GM12801 (cell line): Measurements from ENCODE around the gene ZNF333.

ENCODE experiments used
- CTCF ChIP-seq: IDR thresholded peaks from one replicate; pipeline ENCODE4 v1.5.1; 2011; ENCODE audit warnings: control low read depth; ENCODE audit not compliant: insufficient read length; ENCODE audit errors: extremely low read depth

The ZNF333 gene

DNA sequence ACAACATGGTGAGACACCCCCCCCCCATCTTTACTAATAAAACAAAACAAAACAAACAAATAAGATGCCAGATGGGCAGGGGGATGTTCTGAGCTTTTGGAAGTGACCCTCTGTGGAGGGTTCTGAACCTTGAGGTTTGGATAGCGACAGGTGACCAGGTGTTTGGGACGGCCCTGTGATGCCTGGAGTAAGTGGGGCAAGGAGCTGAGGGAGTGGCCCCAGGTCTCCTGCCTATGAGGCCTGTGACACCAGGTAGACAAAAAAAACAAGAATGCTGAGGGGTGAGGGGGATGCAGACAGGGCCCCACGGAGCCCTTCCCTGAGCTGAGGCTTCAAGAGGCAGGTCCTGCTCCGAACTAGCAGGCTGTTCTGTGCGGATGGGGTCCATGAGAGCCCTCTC lies 79.4 kb downstream of the ZNF333 start:
- TF ChIP-seq CTCF = no peak

- TF ChIP-seq CTCF = no peak
Observed at GRCh38 chr19:14770136-14770535, 80.3 kb downstream of the ZNF333 start.

GRCh38 chr19:14770944-14771839 lies 81.3 kb downstream of the ZNF333 start:
- no peak for TF ChIP-seq CTCF

DNA sequence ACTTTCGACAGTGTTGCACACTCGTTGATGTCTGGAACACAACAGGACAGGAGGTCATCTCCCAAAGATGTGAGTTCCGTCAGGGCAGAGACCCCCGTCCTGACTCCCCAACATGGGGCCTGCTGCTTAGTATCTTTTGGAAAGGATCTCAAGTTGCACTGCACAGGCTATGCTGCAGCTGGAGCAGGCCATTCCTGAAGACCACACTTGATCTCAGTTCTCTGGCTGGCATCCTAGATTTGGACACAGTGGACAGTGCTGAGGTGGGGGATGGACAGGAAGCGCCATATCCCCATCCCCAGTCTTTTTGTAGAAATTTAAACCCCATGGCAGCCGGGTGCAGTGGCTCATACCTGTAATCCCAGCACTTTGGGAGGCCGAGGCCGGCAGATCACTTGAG lies 82.6 kb downstream of the ZNF333 start:
- no peak for TF ChIP-seq CTCF

DNA sequence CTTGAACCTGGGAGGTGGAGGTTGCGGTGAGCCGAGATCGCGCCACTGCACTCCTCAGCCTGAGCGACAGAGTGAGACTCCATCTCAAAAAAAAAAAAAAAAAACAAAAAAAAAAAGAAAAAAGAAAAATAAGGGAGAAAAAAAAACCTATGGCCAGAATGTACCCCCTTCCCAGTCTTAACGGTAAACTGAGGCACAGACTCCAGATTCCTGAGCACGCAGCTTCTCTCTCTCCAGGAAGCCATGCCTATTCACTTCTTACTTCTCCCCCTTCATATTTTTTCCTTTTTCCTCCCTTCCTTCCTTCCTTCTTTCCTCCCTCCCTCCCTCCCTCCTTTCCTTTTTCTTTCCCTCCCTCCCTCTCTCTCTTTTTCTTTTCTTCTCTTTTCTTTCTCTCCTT lies 83.1 kb downstream of the ZNF333 start:
- no peak for TF ChIP-seq CTCF

DNA sequence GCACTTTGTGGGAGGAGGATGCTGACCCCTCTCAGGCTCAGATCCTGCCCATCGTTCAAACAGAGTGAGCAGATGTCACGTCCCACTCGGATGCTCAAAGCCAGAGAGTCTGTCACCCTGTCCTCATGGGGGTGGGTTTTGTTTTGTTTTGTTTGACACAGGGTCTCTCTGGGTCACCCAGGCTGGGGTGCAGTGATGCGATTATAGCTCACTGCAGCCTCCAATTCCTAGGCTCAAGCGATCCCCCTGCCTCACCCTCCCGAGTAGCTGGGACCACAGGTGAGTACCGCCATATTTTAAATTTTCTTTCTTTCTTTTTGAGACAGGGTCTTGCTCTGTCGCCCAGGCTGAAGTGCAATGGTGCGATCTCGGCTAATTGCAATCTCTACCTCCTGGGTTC lies 84.5 kb downstream of the ZNF333 start:
- TF ChIP-seq CTCF = no peak

DNA sequence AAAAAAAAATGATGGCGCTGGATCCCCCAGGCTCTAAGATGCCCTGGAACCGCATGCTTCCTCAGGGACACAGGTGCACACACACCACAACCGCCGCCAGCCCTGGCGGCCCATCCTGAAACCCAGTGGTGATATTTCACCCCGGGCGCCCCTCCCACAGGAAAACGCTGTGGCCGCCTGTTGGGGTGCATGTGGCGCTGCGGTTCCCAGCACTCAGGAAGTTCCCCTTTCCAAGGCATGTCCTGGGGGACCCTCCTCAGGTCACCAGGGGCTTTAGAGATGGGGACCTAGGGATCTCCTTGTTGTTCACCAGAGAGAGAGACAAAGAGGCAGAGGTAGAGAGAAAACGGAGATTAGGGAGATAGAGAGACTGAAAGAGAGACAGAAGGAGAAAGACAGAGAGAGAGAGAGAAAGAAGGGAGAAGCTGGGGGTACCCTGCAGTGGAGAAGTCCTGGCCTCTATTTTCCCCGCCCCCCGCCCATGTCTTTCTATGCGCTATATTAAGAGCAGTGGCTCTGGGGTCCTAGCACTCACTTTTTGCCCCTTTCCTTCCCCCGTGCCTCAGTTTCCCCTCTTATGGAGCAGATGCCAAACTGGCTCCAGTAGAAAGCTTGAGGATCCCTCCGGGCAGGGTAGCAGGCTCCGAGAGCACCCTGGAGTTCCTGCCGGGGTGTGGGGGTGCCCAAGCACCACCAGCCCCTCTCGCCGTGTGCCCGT lies 86.2 kb downstream of the ZNF333 start:
- no peak for TF ChIP-seq CTCF
